GM12874 (cell line): ENCODE results near the gene BPTF.

Experiments
- CTCF ChIP-seq: IDR thresholded peaks from 2 replicates; pipeline ENCODE4 v1.5.1; 2011; ENCODE audit warnings: low read depth, mild to moderate bottlenecking, control low read depth, low read length, moderate library complexity; ENCODE audit not compliant: insufficient read depth

BPTF gene

DNA sequence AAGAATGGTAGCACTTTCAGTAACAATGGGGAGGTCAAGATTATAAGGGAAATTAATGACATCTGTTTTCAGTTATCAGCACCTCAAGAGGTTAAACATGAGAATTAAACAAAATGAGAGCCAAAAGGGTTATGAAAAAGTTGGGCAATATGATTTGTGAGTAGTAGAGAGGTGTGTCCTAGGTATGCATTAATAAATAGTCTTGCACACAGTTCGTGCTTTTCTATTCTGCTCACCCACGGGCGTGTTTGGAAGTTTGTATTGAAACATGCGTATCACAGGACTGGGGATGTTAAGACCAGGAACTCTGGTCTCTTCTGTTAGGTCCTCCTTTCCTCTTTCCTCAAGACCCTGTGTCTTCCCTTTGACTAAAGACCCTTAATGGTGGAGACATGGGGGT lies 6.0 kb downstream of the BPTF start:
- no peak for TF ChIP-seq CTCF

- no peak for TF ChIP-seq CTCF
Observed at GRCh38 chr17:67833134-67833533, 7.8 kb downstream of the BPTF start.

DNA sequence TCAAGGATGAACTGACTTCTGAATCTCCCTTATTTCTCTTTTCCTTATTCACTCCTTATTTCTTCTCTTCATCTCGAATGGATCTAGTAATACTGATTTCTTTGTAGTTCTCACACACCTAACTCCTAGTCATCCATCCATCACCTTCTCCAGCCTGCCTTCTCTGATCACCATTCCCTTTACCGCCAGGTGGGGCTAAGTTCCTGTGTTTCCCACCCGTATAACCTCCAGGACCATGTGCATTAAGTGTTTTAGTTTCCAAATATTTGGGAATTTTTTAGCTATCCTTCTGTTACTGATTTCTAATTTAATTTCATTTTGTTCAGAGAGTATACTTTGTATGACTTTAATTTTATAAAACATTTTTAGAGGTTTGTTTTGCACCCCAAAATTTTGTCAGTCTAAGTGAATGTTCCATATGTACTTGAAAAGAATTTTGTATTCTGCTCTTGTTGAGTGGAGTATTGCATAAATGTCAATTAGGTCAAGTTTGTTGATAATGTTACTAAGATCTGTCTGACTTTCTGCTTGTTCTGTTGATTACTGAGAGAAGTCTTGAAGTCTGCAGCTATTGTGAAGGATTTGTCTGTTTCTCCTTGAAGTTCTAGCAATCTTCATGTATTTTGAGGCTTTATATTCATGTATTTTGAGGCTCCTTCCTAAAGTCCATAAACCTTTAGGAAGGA lies 8.8 kb downstream of the BPTF start:
- no peak for TF ChIP-seq CTCF

GRCh38 chr17:67834634-67835033 lies 9.3 kb downstream of the BPTF start:
- TF ChIP-seq CTCF, result no peak

DNA sequence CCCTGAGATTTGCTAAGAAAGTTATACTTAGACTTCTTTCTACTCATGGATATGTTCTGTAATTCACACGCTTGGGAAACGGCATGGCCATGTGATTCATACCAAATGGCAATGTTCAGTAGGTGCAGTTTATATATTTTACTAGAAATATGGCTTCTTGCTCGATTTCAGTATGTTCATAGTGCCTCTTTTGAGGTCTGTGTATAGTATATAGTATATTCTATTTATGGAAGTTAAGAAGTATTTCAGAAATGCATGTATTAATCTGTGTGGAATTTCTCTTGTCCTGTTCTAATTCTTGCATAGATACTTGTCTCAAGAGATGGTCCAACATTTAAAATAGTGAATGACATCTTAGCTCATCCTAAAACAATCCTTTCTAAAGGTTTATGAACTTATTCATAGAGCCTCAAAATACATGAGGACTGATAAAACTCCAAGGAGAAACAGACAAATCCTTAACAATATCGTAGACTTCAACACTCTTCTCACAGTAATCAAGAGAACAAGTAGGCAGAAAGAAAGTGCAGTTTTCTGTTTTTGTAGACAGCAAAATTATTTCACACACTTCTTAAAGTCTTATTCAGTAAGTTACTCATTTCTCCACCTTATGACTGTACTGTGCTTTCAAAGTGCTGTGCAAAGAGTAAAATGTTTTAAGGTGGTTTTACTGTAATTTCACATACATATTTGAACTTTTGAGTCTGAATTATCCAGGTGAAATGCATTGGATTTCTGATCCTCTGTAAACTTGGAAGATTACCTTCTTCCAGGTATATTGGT lies 11.1 kb downstream of the BPTF start:
- TF ChIP-seq CTCF, result no peak

GRCh38 chr17:67837965-67838364 lies 12.7 kb downstream of the BPTF start:
- TF ChIP-seq CTCF, result no peak

- TF ChIP-seq CTCF, result no peak
Observed at GRCh38 chr17:67838538-67838937, 13.2 kb downstream of the BPTF start.
